Adipocyte (in vitro differentiated cells): ENCODE results near the gene BROX.
"Not testable (repeated sequence)": the region's sequence is repeated elsewhere in the genome, so short reads cannot be mapped to it uniquely, and the experiment has no call there.

Experiments used
- DNase-seq: peaks from one replicate; pipeline ENCODE4 v3.0.0-alpha.2; 2015; ENCODE audit warnings: low read depth
- H3K27me3 ChIP-seq: replicated peaks from 2 replicates; pipeline ENCODE4 v1.7.0; 2013; ENCODE audit warnings: mild to moderate bottlenecking, low read length, moderate library complexity; ENCODE audit not compliant: control insufficient read depth, insufficient read depth
- H3K36me3 ChIP-seq: 2 replicates; pipeline ENCODE4 v1.7.0; 2013; ENCODE audit warnings: low read length, mild to moderate bottlenecking, moderate library complexity; ENCODE audit not compliant: control insufficient read depth, insufficient read depth, severe bottlenecking
- H3K4me1 ChIP-seq: 2 replicates; pipeline ENCODE4 v1.7.0; 2013; ENCODE audit warnings: mild to moderate bottlenecking, low read length, moderate library complexity; ENCODE audit not compliant: control insufficient read depth, insufficient read depth
- H3K4me3 ChIP-seq: 2 replicates; pipeline ENCODE4 v1.7.0; 2013; ENCODE audit warnings: mild to moderate bottlenecking, low read length, moderate library complexity
- H3K9ac ChIP-seq: 2 replicates; pipeline ENCODE4 v1.7.0; 2013; ENCODE audit warnings: mild to moderate bottlenecking, low read length, moderate library complexity
- H3K9me3 ChIP-seq: 2 replicates; pipeline ENCODE4 v1.7.0; 2013; ENCODE audit warnings: mild to moderate bottlenecking, low read length, moderate library complexity; ENCODE audit not compliant: control insufficient read depth

Gene BROX

GRCh38 chr1:222754366-222755139 lies 42.2 kb downstream of the BROX start:
- Histone ChIP-seq H3K36me3 (no peaks in the 10 kb centered on the region), H3K9ac (no peak overlapping the region), H3K4me1 (peaks cover 4% of the 10 kb centered on the region), H3K9me3 (no peaks in the 10 kb centered on the region), H3K27me3 (no peaks in the 10 kb centered on the region), H3K4me3 (peak overlapping the region; percentile 62)
- DNase-seq, result peak; percentile 99

GRCh38 chr1:222757646-222758268 lies 45.4 kb downstream of the BROX start:
- Histone ChIP-seq H3K4me3 (no peak overlapping the region), H3K27me3 (no peaks in the 10 kb centered on the region), H3K4me1 (peaks cover 4% of the 10 kb centered on the region), H3K9ac (no peak overlapping the region), H3K9me3 (no peaks in the 10 kb centered on the region), H3K36me3 (no peaks in the 10 kb centered on the region)
- DNase-seq, result no peak

- H3K9me3 ChIP-seq, result no peaks in the 10 kb centered on the region
- no peak for DNase-seq
- H3K9ac ChIP-seq, result no peak overlapping the region
- no peaks in the 10 kb centered on the region for H3K27me3 ChIP-seq
- no peaks in the 10 kb centered on the region for H3K36me3 ChIP-seq
- H3K4me3 ChIP-seq, result no peak overlapping the region
- peaks cover 4% of the 10 kb centered on the region for H3K4me1 ChIP-seq
Measured at GRCh38 chr1:222759451-222760035, 47.2 kb downstream of the BROX start.

GRCh38 chr1:222761083-222761482 lies 48.7 kb downstream of the BROX start:
- no peak overlapping the region for H3K9ac ChIP-seq
- DNase-seq, result no peak

GRCh38 chr1:222762178-222762577 lies 49.8 kb downstream of the BROX start:
- not testable (repeated sequence) for H3K4me3 ChIP-seq, H3K27me3 ChIP-seq, H3K9me3 ChIP-seq, DNase-seq, H3K36me3 ChIP-seq, H3K9ac ChIP-seq, H3K4me1 ChIP-seq

More at GRCh38 chr1:222761083-222761482, 48.7 kb downstream of the BROX start:
- Histone ChIP-seq H3K27me3 (no peaks in the 10 kb centered on the region), H3K4me3 (no peak overlapping the region), H3K9me3 (no peaks in the 10 kb centered on the region), H3K4me1 (no peaks in the 10 kb centered on the region), H3K36me3 (no peaks in the 10 kb centered on the region)

GRCh38 chr1:222767152-222767571 lies 54.8 kb downstream of the BROX start:
- Histone ChIP-seq H3K9me3 (peaks cover 7% of the 10 kb centered on the region), H3K36me3 (no peaks in the 10 kb centered on the region), H3K27me3 (no peaks in the 10 kb centered on the region), H3K4me3 (no peak overlapping the region), H3K4me1 (peaks cover 3% of the 10 kb centered on the region), H3K9ac (no peak overlapping the region)
- DNase-seq, result no peak

- no peak overlapping the region for H3K4me3 ChIP-seq
- no peak overlapping the region for H3K9ac ChIP-seq
- no peaks in the 10 kb centered on the region for H3K27me3 ChIP-seq
- H3K36me3 ChIP-seq, result no peaks in the 10 kb centered on the region
- no peak for DNase-seq
- H3K9me3 ChIP-seq, result peaks cover 7% of the 10 kb centered on the region
- peaks cover 3% of the 10 kb centered on the region for H3K4me1 ChIP-seq
Measured at GRCh38 chr1:222768592-222768991, 56.2 kb downstream of the BROX start.

- Histone ChIP-seq H3K36me3 (no peaks in the 10 kb centered on the region), H3K9me3 (peaks cover 7% of the 10 kb centered on the region), H3K4me1 (peaks cover 3% of the 10 kb centered on the region), H3K4me3 (no peak overlapping the region), H3K27me3 (no peaks in the 10 kb centered on the region), H3K9ac (no peak overlapping the region)
- DNase-seq, result no peak
Measured at GRCh38 chr1:222769181-222769580, 56.8 kb downstream of the BROX start.

- Histone ChIP-seq H3K27me3 (no peaks in the 10 kb centered on the region), H3K4me1 (peaks cover 3% of the 10 kb centered on the region), H3K9ac (no peak overlapping the region), H3K4me3 (no peak overlapping the region), H3K9me3 (peaks cover 7% of the 10 kb centered on the region), H3K36me3 (no peaks in the 10 kb centered on the region)
- no peak for DNase-seq
Measured at GRCh38 chr1:222769971-222770620, 57.7 kb downstream of the BROX start.

- DNase-seq, result peak; percentile 31
- H3K4me1 ChIP-seq, result peaks cover 8% of the 10 kb centered on the region
- H3K9me3 ChIP-seq, result peaks cover 7% of the 10 kb centered on the region
- no peaks in the 10 kb centered on the region for H3K36me3 ChIP-seq
- H3K27me3 ChIP-seq, result no peaks in the 10 kb centered on the region
- no peak overlapping the region for H3K9ac ChIP-seq
- no peak overlapping the region for H3K4me3 ChIP-seq
Measured at GRCh38 chr1:222772996-222773379, 60.6 kb downstream of the BROX start.

GRCh38 chr1:222777463-222777862 lies 65.1 kb downstream of the BROX start:
- no peak overlapping the region for H3K9ac ChIP-seq
- peaks cover 6% of the 10 kb centered on the region for H3K9me3 ChIP-seq
- no peaks in the 10 kb centered on the region for H3K36me3 ChIP-seq
- peaks cover 5% of the 10 kb centered on the region for H3K4me1 ChIP-seq
- H3K27me3 ChIP-seq, result no peaks in the 10 kb centered on the region
- no peak overlapping the region for H3K4me3 ChIP-seq
- DNase-seq, result peak; percentile 81
